KMS-11 (cell line): ENCODE measurements around the gene AKAP5.

Experiments
- H2AFZ ChIP-seq: fragments of 200-600 bp; sonication (generic); 2 replicates; pipeline ENCODE4 v1.6.1; 2016; ENCODE audit warnings: antibody characterized with exemption, mixed run types, low read depth
- H3K27ac ChIP-seq: fragments of 200-600 bp; sonication (generic); 2 replicates; pipeline ENCODE4 v1.6.1; 2016; ENCODE audit warnings: mild to moderate bottlenecking, mixed run types
- H3K27me3 ChIP-seq: fragments of 200-600 bp; sonication (generic); 2 replicates; pipeline ENCODE4 v1.6.1; 2017; ENCODE audit warnings: mild to moderate bottlenecking, low read depth, mixed run types, moderate library complexity; ENCODE audit not compliant: insufficient read depth
- H3K36me3 ChIP-seq: fragments of 200-600 bp; sonication (generic); 2 replicates; pipeline ENCODE4 v1.6.1; 2017; ENCODE audit warnings: mild to moderate bottlenecking, mixed run types; ENCODE audit not compliant: insufficient read depth
- H3K4me1 ChIP-seq: fragments of 200-600 bp; sonication (generic); 2 replicates; pipeline ENCODE4 v1.6.1; 2016; ENCODE audit warnings: mild to moderate bottlenecking, low read depth, mixed run types; ENCODE audit not compliant: poor library complexity, severe bottlenecking
- H3K4me2 ChIP-seq: fragments of 200-600 bp; sonication (generic); 2 replicates; pipeline ENCODE4 v1.7.0; 2016; ENCODE audit warnings: mild to moderate bottlenecking, mixed run types
- H3K4me3 ChIP-seq: fragments of 200-600 bp; sonication (generic); IDR thresholded peaks from 2 replicates; pipeline ENCODE4 v1.6.1; 2017; ENCODE audit warnings: low read depth, low read length, mixed read lengths; ENCODE audit not compliant: insufficient read depth
- H3K79me2 ChIP-seq: fragments of 200-600 bp; sonication (generic); 2 replicates; pipeline ENCODE4 v1.6.1; 2016; ENCODE audit warnings: low read depth, mixed run types; ENCODE audit not compliant: insufficient read depth
- H3K9ac ChIP-seq: fragments of 200-600 bp; sonication (generic); 2 replicates; pipeline ENCODE4 v1.6.1; 2016; ENCODE audit warnings: mild to moderate bottlenecking, mixed run types
- H4K20me1 ChIP-seq: fragments of 200-600 bp; sonication (generic); 2 replicates; pipeline ENCODE4 v1.6.1; 2016; ENCODE audit warnings: mild to moderate bottlenecking, mixed run types; ENCODE audit not compliant: insufficient read depth
- TF ChIP-seq, protein P1 (sequence below): fragments of 200-600 bp; sonication (generic); conservative IDR thresholded peaks from 2 replicates; pipeline ENCODE4 v1.6.1; 2017; ENCODE audit warnings: low read depth, mild to moderate bottlenecking, antibody characterized with exemption, low read length, moderate library complexity, mixed read lengths

Gene AKAP5, protein sequence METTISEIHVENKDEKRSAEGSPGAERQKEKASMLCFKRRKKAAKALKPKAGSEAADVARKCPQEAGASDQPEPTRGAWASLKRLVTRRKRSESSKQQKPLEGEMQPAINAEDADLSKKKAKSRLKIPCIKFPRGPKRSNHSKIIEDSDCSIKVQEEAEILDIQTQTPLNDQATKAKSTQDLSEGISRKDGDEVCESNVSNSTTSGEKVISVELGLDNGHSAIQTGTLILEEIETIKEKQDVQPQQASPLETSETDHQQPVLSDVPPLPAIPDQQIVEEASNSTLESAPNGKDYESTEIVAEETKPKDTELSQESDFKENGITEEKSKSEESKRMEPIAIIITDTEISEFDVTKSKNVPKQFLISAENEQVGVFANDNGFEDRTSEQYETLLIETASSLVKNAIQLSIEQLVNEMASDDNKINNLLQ

DNA sequence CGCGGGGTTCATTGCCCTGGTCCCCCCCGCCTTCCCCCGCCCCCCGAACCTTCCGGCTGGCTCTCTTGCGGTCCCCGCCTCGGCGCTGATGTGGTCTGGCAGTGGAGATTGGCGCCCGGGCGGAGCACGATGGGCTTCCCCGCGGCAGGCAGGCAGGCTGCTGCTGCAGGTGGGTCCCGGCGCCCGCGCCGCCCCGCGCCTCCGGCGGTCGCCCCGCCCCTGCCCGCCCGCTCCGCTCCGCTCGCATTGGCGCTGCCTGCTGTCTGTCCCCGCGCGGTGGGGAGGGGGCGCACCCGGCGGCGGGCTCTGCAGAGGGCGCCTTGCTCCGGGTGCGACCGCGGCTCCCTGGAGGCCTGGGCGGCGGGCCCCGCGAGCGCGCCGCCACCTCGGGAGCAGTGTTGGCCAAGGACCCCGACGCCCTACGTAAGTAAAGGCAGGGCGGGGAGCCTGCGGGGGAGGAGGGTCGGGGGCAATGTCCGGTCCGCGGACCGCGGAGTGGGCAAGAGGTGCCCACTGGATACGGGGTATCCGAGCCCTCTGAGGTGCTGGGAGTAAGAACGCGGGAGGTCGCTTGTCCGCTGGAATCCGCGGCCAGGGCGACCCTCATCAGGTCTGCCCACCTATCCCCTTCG lies at the start of gene AKAP5:
Gene AKAP5 (plus strand): TSS at position 309 of the 632 bp plus-strand sequence. CDS start 2,896 bp downstream, outside the sequence.
- H3K27me3 ChIP-seq, result no peaks in the 10 kb centered on the region
- TF ChIP-seq, protein P1, sequence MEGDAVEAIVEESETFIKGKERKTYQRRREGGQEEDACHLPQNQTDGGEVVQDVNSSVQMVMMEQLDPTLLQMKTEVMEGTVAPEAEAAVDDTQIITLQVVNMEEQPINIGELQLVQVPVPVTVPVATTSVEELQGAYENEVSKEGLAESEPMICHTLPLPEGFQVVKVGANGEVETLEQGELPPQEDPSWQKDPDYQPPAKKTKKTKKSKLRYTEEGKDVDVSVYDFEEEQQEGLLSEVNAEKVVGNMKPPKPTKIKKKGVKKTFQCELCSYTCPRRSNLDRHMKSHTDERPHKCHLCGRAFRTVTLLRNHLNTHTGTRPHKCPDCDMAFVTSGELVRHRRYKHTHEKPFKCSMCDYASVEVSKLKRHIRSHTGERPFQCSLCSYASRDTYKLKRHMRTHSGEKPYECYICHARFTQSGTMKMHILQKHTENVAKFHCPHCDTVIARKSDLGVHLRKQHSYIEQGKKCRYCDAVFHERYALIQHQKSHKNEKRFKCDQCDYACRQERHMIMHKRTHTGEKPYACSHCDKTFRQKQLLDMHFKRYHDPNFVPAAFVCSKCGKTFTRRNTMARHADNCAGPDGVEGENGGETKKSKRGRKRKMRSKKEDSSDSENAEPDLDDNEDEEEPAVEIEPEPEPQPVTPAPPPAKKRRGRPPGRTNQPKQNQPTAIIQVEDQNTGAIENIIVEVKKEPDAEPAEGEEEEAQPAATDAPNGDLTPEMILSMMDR, result no peak
- H3K9ac ChIP-seq, result peak within 1 kb of the TSS; percentile 42; the same call in 1 of the 2 replicates
- H2AFZ ChIP-seq, result peak within 1 kb of the TSS; percentile 44
- H3K36me3 ChIP-seq, result no peaks in the 10 kb centered on the region
- no peaks in the 10 kb centered on the region for H4K20me1 ChIP-seq
- H3K27ac ChIP-seq, result no peak within 1 kb of the TSS
- no peak within 1 kb of the TSS for H3K4me3 ChIP-seq
- peaks cover 6% of the 10 kb centered on the region for H3K4me1 ChIP-seq
- no peaks in the 10 kb centered on the region for H3K79me2 ChIP-seq
- H3K4me2 ChIP-seq, result peak within 1 kb of the TSS; percentile 51; the same call in 1 of the 2 replicates

DNA sequence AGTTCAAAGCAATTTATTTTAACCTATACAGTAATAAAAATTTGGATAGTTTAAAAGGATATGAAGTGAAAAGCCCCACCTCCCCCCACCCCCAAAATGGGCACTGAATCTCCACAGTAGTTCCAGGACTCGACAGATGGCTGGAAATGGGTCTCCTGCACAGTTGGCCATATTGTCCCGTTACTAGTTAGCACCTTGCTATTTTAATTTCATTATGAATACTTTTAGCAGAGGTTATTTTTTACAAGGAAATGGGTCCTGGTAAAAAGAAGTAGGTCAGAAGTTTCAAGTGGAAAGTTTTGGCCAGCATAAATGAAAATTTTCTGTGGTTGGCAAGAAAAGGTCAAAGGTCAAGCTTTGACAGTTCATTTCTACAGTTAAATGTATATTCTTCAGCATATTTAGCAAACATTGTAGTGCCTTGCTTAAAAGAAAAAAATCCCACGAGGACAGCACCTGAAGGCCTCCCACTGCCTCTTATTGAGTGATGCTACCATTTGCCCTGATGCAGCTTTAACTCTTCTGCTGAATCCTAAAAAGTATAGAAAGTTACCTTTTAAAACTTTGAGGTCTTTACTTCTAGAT lies 48.9 kb upstream of the AKAP5 start:
- Histone ChIP-seq H3K79me2 (no peaks in the 10 kb centered on the region), H2AFZ (no peak overlapping the region), H3K4me3 (no peak overlapping the region), H3K4me1 (peaks cover 29% of the 10 kb centered on the region), H3K9ac (no peak overlapping the region), H3K27ac (no peak overlapping the region), H3K4me2 (peak overlapping the region; percentile 51), H4K20me1 (no peaks in the 10 kb centered on the region), H3K27me3 (no peaks in the 10 kb centered on the region), H3K36me3 (no peaks in the 10 kb centered on the region)
- TF ChIP-seq, protein P1, result no peak

DNA sequence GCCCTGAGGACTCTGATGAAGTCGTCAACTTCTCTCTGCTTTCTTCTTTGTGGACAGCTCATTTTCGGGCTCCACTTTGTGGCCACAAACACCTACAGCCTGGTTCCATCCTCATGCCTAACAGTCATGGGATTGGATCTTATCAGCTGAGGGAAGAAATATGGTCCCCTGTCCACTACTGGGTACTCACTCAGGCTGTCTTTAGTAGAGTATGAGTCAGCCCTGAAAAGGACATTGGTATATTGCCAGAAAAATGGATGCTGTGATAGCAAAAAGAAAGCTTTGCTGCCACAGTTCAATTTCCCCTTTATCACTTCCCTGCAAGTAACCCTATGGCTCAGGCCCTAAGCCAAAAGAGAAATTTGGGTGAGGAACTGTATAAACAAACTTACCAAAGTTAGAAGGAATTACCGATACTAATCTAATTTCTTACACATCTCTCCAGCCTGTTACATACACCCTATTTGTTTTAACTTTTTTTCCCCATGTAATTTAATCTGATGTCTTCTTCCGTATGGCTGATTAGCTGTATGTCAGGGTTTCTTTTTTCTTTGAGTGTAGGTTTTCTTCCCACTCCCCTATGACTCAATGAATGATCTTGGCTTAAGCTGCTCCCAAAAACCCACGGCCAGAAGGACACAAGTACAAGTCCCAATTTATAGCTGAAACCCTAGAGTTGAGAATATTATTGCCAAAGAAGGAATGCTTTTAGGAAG lies 48.1 kb upstream of the AKAP5 start:
- Histone ChIP-seq H2AFZ (no peak overlapping the region), H3K4me1 (peaks cover 33% of the 10 kb centered on the region), H3K27ac (no peak overlapping the region), H3K4me2 (no peak overlapping the region; the same call in 1 of the 2 replicates), H3K36me3 (no peaks in the 10 kb centered on the region), H3K27me3 (no peaks in the 10 kb centered on the region), H3K79me2 (no peaks in the 10 kb centered on the region), H4K20me1 (no peaks in the 10 kb centered on the region), H3K9ac (no peak overlapping the region), H3K4me3 (no peak overlapping the region)
- TF ChIP-seq, protein P1, result no peak

DNA sequence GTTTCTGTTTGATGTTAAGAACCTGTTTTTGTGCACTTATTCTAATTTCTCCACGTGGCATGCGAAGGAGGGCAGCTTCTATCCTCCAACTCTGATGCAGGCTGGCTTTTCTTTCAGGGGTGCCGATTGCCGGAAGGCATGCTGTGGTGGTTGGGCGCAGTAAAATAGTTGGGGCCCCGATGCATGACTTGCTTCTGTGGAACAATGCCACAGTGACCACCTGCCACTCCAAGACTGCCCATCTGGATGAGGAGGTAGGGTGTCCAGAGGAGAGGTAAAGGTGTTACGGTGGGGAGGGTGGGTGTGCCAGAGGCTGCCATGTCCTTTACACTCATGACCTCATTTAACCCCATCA lies 47.6 kb upstream of the AKAP5 start:
- Histone ChIP-seq H3K4me1 (peaks cover 37% of the 10 kb centered on the region), H3K4me2 (no peak overlapping the region), H3K79me2 (no peaks in the 10 kb centered on the region), H3K27ac (no peak overlapping the region), H2AFZ (no peak overlapping the region), H4K20me1 (no peaks in the 10 kb centered on the region), H3K27me3 (no peaks in the 10 kb centered on the region), H3K4me3 (no peak overlapping the region), H3K36me3 (no peaks in the 10 kb centered on the region), H3K9ac (no peak overlapping the region)
- TF ChIP-seq, protein P1, result no peak
